HG03565 (cell line): Measurements from ENCODE around the gene CERS4.
"Not testable (repeated sequence)": the region's sequence is repeated elsewhere in the genome, so short reads cannot be mapped to it uniquely, and the experiment has no call there.

Experiments
- ATAC-seq: cut with Tn5 transposase; IDR thresholded peaks from one replicate; pipeline ENCODE4 v1.9.1; 2021; ENCODE audit warnings: mild to moderate bottlenecking, moderate library complexity; ENCODE audit not compliant: unreplicated experiment

CERS4 gene

GRCh38 chr19:8259142-8259921, 50.2 kb downstream of the CERS4 start:
- no peak for ATAC-seq

GRCh38 chr19:8259922-8260247, 50.7 kb downstream of the CERS4 start:
- no peak for ATAC-seq

DNA sequence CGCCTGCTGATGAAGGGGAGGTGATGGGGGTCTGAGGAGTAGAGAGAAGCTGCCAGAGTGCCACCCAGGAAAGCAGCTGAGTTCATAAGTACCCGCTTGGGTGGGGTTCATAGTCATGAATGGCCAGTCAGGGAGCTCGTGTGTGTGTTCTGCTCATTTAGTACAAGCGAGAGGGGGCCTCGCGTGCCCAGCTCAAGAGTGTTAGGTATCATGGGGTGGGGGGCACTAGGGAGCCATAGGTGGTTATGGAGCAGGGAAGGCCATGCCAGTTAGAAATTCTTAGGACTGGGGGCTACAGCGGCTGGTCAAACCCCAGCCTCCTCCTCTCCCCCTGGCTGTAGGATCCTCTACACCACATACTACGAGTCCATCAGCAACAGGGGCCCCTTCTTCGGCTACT, 52.2 kb downstream of the CERS4 start:
- no peak for ATAC-seq

GRCh38 chr19:8261881-8262280, 52.7 kb downstream of the CERS4 start:
- ATAC-seq, result no peak

GRCh38 chr19:8262431-8262830, 53.3 kb downstream of the CERS4 start:
- ATAC-seq, result no peak

DNA sequence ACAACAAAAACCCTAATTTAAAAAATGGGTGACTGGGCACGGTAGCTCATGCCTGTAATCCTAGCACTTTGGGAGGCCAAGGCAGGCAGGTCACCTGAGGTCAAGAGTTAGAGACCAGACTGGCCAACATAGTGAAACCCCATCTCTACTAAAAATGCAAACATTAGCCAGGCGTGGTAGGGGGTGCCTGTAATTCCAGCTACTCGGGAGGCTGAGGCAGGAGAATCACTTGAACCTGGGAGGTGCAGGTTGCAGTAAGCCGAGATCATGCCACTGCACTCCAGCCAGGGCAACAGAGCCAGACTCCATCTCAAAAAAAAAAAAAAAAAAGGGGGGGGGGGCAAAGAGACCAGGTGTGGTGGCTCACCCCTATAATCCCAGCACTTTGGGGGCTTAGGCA, 55.1 kb downstream of the CERS4 start:
- ATAC-seq, result not testable (repeated sequence)

- no peak for ATAC-seq
Measured at GRCh38 chr19:8265872-8266271, 56.7 kb downstream of the CERS4 start.

- no peak for ATAC-seq
Measured at GRCh38 chr19:8269724-8270123, 60.6 kb downstream of the CERS4 start.

GRCh38 chr19:8276508-8276907, 67.3 kb downstream of the CERS4 start:
- not testable (repeated sequence) for ATAC-seq

DNA sequence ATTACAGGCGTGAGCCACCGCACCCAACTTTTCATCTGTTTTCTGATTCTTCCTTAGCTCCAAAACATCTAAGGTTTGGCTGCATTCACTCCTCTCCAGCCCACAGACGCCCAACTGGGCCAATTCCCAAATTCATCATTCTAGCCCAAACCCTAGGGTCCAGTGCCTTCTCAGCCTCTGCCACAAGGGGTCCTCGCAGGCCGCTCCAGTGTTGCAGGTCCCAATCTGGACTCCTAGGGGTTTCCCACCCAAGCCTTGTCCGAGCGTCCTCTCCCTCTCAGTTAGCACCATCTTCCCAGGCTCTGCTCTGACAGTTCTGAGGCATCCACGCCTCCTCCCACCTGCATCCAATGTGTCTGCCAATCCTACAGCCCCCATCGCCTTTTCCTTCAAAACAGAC, 82.2 kb downstream of the CERS4 start:
- ATAC-seq, result not testable (repeated sequence)

- no peak for ATAC-seq
Measured at GRCh38 chr19:8302357-8302691, 93.2 kb downstream of the CERS4 start.

DNA sequence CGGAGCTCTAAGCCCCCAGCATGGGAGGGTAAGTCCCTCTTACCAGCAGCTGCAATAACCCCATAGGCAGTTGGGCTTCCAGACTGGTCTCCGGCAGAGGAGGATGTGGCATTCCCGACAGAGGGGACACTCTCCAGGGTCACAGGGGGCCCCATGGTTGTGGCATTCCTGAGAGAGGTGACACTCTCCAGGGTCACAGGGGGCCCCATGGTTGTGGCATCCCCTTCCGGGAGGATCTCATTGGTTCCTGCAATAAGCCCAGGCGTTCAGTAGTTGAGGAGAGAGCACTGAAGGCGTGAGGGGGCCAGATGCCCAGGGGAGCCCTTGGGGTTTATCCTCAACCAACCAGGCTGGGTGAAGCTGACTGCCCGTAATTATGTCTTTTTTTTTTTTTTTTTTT, 93.6 kb downstream of the CERS4 start:
- no peak for ATAC-seq

GRCh38 chr19:8304841-8305621, 95.9 kb downstream of the CERS4 start:
- no peak for ATAC-seq

- ATAC-seq, result no peak
Measured at GRCh38 chr19:8305798-8306197, 96.6 kb downstream of the CERS4 start.

DNA sequence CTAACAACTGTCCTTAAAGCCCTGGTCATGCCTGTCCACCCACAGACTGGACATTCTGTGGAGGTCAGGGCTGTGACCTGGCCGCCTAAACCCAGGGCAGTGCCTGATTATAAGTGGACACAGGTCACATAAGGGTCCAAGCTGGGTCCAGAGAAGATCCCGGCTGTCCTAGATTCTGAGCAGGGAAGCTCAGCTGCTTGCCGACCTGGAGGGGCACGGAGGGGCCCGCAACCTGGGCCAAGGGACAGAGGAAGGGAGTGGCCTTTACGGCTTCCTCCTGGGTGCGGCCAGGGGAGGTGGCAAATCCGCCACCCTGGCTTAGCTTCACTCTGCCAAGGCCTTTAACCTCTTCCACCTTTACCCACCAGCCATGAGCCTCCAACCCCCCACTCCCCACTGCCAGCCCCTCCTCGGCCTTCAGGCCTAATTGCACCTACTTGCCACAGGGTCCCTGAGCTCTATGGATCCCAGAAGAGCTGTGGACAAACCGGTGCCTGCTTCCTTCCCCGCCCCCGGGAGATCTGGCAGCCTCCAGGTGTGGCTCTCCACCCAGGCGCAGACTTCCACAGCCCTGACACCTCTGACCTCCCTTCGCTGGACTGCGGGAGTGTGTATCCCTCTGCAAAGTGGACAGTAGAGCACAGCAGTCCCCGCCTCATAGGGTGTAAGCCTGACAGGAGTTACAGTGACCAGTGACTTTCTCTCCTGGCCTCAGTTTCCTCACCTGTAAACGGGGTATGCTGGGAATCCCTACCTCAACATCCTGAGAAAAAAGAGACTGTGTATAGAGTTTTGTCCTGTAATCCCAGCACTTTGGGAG, 97.3 kb downstream of the CERS4 start:
- no peak for ATAC-seq

DNA sequence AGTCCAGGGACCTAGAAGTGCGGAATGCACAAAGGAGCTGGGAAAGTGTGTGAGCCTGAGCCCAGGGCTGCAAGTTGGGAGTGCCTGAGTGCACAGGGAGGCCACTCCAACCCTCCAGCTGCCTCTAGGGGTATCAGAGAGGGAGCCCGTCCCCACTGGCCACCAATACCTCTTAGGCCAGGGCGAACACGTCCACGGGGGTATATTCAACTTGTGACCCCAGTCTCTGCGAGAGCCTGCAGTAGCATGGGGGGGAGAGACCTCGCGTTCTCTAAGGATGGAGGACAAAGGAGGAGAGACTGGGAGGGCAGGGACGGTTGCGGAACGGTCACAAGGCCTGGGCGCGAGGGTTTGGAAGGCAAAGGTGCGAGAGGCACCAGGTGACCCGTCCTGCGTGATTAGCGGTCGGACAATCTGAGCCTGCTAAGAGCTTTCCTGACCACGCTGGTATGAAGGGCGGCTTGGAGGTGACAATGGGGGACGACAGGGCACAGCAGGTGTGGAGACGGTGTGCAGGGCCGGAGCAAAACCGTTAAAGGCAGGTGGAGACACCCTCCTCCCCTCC, 98.3 kb downstream of the CERS4 start:
- ATAC-seq, result no peak

- ATAC-seq, result peak; percentile 72
Measured at GRCh38 chr19:8307965-8308866, 99.0 kb downstream of the CERS4 start, which contains the start of gene CD320. Gene CD320 (minus strand): TSS chr19:8308358. CDS start chr19:8308290, 68 bp downstream.

GRCh38 chr19:8308891-8309291, 99.7 kb downstream of the CERS4 start:
- ATAC-seq, result no peak

- no peak for ATAC-seq
Measured at GRCh38 chr19:8310342-8311055, 101.3 kb downstream of the CERS4 start.
